Suprapubic skin (tissue), 4 donors: ENCODE measurements around the gene RDH14. TPM values are rescaled to one million over a fixed set of nuclear protein-coding genes. Genes with fewer than 3 reads are reported as not detected.

ENCODE experiments used
- DNase-seq, 2 donors: peaks; one replicate each; pipeline ENCODE4 v3.0.0-alpha.2; 2019; ENCODE audit warnings: low spot score in 2 of 2
- H3K27ac ChIP-seq: fragments of 200-600 bp; sonication (generic); one replicate; pipeline ENCODE4 v1.5.1; 2019
- H3K27me3 ChIP-seq: fragments of 200-600 bp; sonication (generic); one replicate; pipeline ENCODE4 v1.5.1; 2019
- H3K36me3 ChIP-seq: fragments of 200-600 bp; sonication (generic); one replicate; pipeline ENCODE4 v1.5.1; 2019
- H3K4me1 ChIP-seq: fragments of 200-600 bp; sonication (generic); one replicate; pipeline ENCODE4 v1.5.1; 2019
- H3K4me3 ChIP-seq: fragments of 200-600 bp; sonication (generic); one replicate; pipeline ENCODE4 v1.5.1; 2019; ENCODE audit warnings: mild to moderate bottlenecking
- H3K9me3 ChIP-seq: fragments of 200-600 bp; sonication (generic); one replicate; pipeline ENCODE4 v1.5.1; 2019
- EP300 ChIP-seq: sonication (generic); formaldehyde crosslinking; IDR thresholded peaks from one replicate; pipeline ENCODE4 v1.6.1; 2017; ENCODE audit warnings: antibody characterized with exemption
- POLR2A ChIP-seq, 2 donors: fragments of 450-650 bp; IDR thresholded peaks; one replicate each; pipeline ENCODE4 v1.6.1; 2017; ENCODE audit warnings: antibody characterized with exemption in 2 of 2, mild to moderate bottlenecking in 2 of 2, moderate library complexity in 2 of 2
- POLR2AphosphoS5 ChIP-seq, 3 donors: sonication (generic); formaldehyde crosslinking; IDR thresholded peaks; one replicate each; pipeline ENCODE4 v1.6.1; 2017; ENCODE audit warnings: antibody characterized with exemption in 3 of 3
- WGBS: methylation state at CpG from one replicate; pipeline ENCODE4 v1.1.5; 2018; 5-methylcytosine and 5-hydroxymethylcytosine counted together
- total RNA-seq, 4 donors: library from RNA; depleted of rRNA; stranded (reverse); fragments of >200 nt; gene quantifications; one replicate each; pipeline ENCODE4 v1.1.0, GENCODE V29; 2016
- TF ChIP-seq, protein P1 (sequence below), 2 donors: fragments of 200-600 bp in 1 of 2; fragments of 450-650 bp in 1 of 2; sonication (generic) in 1 of 2; IDR thresholded peaks; one replicate each; pipeline ENCODE4 v1.5.1; 2016 to 2019; ENCODE audit warnings: antibody characterized with exemption in 2 of 2, mild to moderate bottlenecking in 1 of 2, moderate library complexity in 1 of 2

Gene RDH14
- total RNA-seq, 4 donors from 2014 or later: 13.4 to 18.6 (median 15.1) TPM

DNA sequence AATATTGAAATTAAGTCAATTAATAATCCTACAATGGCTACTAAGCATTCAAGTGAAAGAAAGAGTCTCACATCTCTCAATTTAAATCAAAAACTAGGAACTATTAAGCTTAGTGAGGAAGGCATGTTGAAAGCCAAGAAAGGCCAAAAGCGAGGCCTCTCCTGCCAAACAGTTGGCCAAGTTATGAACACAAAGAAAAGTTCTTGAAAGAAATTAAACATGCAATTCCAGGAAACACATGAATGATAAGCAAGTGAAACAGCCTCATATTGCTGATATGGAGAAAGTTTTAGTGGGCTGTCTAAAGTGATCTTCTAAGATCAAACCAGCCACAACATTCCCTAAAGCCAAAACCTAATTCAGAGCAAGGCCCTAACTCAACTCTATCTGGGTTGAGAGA, 11.8 kb downstream of the RDH14 start:
- H3K4me3 ChIP-seq: no peak overlapping the region
- H3K27ac ChIP-seq: no peak overlapping the region
- DNase-seq: no peak
- H3K36me3 ChIP-seq: no peaks in the 10 kb centered on the region
- WGBS: 60% methylated on average over 1 of the region's 1 CpG
- no peaks in the 10 kb centered on the region for H3K9me3 ChIP-seq
- TF ChIP-seq, protein P1, sequence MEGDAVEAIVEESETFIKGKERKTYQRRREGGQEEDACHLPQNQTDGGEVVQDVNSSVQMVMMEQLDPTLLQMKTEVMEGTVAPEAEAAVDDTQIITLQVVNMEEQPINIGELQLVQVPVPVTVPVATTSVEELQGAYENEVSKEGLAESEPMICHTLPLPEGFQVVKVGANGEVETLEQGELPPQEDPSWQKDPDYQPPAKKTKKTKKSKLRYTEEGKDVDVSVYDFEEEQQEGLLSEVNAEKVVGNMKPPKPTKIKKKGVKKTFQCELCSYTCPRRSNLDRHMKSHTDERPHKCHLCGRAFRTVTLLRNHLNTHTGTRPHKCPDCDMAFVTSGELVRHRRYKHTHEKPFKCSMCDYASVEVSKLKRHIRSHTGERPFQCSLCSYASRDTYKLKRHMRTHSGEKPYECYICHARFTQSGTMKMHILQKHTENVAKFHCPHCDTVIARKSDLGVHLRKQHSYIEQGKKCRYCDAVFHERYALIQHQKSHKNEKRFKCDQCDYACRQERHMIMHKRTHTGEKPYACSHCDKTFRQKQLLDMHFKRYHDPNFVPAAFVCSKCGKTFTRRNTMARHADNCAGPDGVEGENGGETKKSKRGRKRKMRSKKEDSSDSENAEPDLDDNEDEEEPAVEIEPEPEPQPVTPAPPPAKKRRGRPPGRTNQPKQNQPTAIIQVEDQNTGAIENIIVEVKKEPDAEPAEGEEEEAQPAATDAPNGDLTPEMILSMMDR (IDR thresholded peaks at IDR 0.05): no peak
- TF ChIP-seq EP300 (no peak), POLR2A (IDR thresholded peaks at IDR 0.05) (no peak), POLR2AphosphoS5 (IDR thresholded peaks at IDR 0.05) (no peak)
- peaks cover 8% of the 10 kb centered on the region for H3K4me1 ChIP-seq
- H3K27me3 ChIP-seq: no peaks in the 10 kb centered on the region

DNA sequence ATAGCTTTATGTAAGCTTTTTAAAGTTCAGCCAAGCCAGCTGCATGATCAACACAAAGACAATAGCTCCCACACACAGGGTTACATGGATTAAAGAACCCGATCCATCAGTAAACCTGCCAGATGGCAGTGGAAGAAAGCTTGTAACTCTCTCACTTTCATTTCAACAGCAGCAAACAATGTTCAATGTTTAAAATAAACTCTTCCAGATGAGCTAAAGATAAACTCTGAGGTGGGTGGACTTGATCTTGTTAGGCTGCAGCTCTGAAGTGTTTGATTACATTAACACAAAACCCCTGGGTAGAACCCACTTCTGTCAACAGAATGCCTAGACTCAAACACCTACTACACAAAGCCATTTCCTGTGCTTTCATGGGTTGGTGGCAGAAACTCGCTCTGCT, 13.9 kb downstream of the RDH14 start:
- Histone ChIP-seq H3K36me3 (no peaks in the 10 kb centered on the region), H3K9me3 (no peaks in the 10 kb centered on the region), H3K4me3 (no peak overlapping the region), H3K27me3 (no peaks in the 10 kb centered on the region), H3K27ac (no peak overlapping the region), H3K4me1 (no peaks in the 10 kb centered on the region)
- TF ChIP-seq POLR2A (IDR thresholded peaks at IDR 0.05) (no peak), POLR2AphosphoS5 (IDR thresholded peaks at IDR 0.05) (no peak), EP300 (no peak)
- TF ChIP-seq, protein P1 (IDR thresholded peaks at IDR 0.05): no peak
- WGBS: 70% methylated on average over 2 of the region's 2 CpGs
- no peak for DNase-seq

DNA sequence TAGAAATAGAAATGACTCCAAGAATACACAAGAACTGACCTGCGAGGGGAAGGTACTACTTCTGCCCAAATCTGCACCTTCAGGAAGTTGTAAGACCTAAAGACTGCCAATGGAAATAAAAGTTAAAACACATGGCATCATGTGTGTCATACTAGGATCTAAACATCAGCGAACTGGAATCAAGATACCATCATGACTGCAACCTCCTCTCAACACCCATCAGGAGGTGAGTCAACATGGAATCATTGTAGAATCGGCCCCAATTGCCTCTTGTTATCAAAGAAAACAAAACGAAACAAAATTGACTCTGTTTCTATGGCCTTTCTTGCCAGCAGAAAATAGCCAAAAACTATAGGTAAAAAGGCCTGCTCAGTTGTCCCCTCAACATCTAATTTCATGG, 15.1 kb downstream of the RDH14 start:
- no peaks in the 10 kb centered on the region for H3K4me1 ChIP-seq
- no peak overlapping the region for H3K27ac ChIP-seq
- WGBS: 88% methylated on average over 4 of the region's 4 CpGs

DNA sequence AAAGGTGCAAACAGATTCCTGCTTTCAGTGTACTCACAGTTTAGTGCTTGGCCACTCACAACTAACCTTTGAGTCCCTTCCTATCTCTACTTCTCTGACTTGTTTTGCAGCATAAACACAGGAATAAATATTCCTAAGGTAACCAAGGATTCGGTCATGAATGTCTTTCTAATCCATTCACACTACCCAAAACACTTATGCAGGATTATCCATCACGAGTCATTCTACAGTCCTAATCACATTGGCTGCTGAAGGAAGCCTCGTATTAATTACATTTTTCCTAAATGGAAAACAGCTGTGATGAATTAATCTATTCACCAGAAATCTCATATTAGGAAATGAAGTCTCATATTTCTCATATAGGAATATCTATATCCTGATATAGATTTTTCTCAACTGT, 16.3 kb downstream of the RDH14 start:
- H3K4me3 ChIP-seq: no peak overlapping the region
- no peak overlapping the region for H3K27ac ChIP-seq
- no peaks in the 10 kb centered on the region for H3K9me3 ChIP-seq
- H3K36me3 ChIP-seq: no peaks in the 10 kb centered on the region
- TF ChIP-seq POLR2AphosphoS5 (IDR thresholded peaks at IDR 0.05): no peak
- TF ChIP-seq EP300: no peak
- TF ChIP-seq, protein P1 (IDR thresholded peaks at IDR 0.05): no peak
- no peak for TF ChIP-seq POLR2A (IDR thresholded peaks at IDR 0.05)
- 65% methylated on average over 3 of the region's 3 CpGs for WGBS
- H3K4me1 ChIP-seq: no peaks in the 10 kb centered on the region
- DNase-seq: no peak
- H3K27me3 ChIP-seq: no peaks in the 10 kb centered on the region

More for the DNA sequence above, 15.1 kb downstream of the RDH14 start:
- H3K4me3 ChIP-seq: no peak overlapping the region
- TF ChIP-seq POLR2A (IDR thresholded peaks at IDR 0.05): no peak
- no peak for TF ChIP-seq EP300
- TF ChIP-seq, protein P1 (IDR thresholded peaks at IDR 0.05): no peak
- TF ChIP-seq POLR2AphosphoS5 (IDR thresholded peaks at IDR 0.05): no peak
- no peaks in the 10 kb centered on the region for H3K27me3 ChIP-seq
- DNase-seq: no peak
- H3K36me3 ChIP-seq: no peaks in the 10 kb centered on the region
- H3K9me3 ChIP-seq: no peaks in the 10 kb centered on the region

DNA sequence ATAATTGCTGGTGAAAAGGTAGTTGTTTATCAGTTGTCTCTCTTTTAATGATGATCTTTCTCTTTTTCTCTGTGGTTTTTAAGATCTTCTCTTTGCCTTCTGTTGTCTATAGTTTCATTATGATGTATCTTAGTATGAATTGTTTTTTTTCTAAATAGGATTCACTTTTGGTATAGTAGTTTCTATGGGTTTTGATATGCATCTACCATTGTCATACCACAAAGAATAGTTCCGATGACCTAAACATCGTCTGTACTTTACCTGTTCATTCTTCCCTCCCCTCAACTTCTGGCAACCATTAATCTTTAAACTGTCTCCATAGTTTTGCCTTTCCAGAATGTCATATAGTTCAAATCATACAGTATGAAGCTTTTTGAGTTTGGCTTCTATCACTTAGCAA, 19.6 kb downstream of the RDH14 start:
- DNase-seq: no peak
- no peaks in the 10 kb centered on the region for H3K9me3 ChIP-seq
- TF ChIP-seq, protein P1 (IDR thresholded peaks at IDR 0.05): no peak
- TF ChIP-seq POLR2A (IDR thresholded peaks at IDR 0.05) (no peak), EP300 (no peak), POLR2AphosphoS5 (IDR thresholded peaks at IDR 0.05) (no peak)
- H3K4me3 ChIP-seq: no peak overlapping the region
- no peaks in the 10 kb centered on the region for H3K4me1 ChIP-seq
- no peaks in the 10 kb centered on the region for H3K36me3 ChIP-seq
- H3K27me3 ChIP-seq: no peaks in the 10 kb centered on the region
- 77% methylated on average over 2 of the region's 2 CpGs for WGBS
- no peak overlapping the region for H3K27ac ChIP-seq
